ENCODE results near the gene CDK19. TPM values are rescaled to one million over a fixed set of nuclear protein-coding genes. Genes with fewer than 3 reads are reported as not detected.

The CDK19 gene
- total and polyA plus RNA-seq, 2 of the 13 experiments (the other 11 are each of a cell fraction or from before 2014, with no cell fraction given): 13.4 to 27.0 TPM

DNA sequence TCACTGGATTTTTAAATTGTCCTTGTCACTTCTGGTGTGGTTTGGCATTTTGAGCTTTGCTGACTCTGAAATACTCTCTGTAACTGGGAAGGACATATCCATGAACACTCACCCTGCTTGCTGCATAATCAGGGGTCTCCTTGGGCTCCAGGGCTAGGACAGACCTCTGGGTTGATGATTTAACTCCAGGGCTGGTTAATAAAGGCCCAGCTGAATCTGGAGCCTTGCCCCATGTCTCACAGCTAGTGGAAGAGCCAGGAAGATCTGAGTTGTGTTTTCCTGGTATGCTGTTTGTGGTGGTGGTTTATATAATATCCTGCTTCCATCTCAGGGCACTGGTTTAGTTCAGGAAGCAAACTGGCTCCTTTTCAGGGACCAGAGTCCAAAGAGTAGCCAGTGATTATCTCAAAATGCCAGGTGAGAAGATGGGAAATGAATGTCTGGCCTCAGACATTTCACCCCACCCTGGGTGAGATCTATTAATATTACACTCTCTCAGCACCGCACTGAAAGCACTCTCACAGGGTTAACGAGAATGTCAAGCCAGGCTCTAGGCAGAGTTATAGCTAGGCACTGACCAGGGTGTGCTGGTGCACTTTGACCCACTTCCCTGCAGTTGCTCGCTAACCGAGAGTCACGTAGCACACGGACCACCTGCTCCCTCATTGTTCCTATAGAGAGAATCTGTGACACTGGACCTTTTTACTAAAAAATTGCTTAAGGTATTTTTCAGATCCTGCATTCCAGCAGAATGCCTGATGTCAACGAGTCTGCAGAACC, 248.7 kb downstream of the CDK19 start (continued):
- TF ChIP-seq, protein P1, sequence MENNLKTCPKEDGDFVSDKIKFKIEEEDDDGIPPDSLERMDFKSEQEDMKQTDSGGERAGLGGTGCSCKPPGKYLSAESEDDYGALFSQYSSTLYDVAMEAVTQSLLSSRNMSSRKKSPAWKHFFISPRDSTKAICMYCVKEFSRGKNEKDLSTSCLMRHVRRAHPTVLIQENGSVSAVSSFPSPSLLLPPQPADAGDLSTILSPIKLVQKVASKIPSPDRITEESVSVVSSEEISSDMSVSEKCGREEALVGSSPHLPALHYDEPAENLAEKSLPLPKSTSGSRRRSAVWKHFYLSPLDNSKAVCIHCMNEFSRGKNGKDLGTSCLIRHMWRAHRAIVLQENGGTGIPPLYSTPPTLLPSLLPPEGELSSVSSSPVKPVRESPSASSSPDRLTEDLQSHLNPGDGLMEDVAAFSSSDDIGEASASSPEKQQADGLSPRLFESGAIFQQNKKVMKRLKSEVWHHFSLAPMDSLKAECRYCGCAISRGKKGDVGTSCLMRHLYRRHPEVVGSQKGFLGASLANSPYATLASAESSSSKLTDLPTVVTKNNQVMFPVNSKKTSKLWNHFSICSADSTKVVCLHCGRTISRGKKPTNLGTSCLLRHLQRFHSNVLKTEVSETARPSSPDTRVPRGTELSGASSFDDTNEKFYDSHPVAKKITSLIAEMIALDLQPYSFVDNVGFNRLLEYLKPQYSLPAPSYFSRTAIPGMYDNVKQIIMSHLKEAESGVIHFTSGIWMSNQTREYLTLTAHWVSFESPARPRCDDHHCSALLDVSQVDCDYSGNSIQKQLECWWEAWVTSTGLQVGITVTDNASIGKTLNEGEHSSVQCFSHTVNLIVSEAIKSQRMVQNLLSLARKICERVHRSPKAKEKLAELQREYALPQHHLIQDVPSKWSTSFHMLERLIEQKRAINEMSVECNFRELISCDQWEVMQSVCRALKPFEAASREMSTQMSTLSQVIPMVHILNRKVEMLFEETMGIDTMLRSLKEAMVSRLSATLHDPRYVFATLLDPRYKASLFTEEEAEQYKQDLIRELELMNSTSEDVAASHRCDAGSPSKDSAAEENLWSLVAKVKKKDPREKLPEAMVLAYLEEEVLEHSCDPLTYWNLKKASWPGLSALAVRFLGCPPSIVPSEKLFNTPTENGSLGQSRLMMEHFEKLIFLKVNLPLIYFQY (CRISPR knock-in tag; IDR thresholded peaks at IDR 0.05; ENCODE audit: borderline replicate concordance): no peak
- TF ChIP-seq GFI1 (CRISPR knock-in tag; IDR thresholded peaks at IDR 0.05; ENCODE audit: borderline replicate concordance): no peak
- no peak for TF ChIP-seq DR1 (CRISPR knock-in tag; IDR thresholded peaks at IDR 0.05)
- TF ChIP-seq, protein P2, sequence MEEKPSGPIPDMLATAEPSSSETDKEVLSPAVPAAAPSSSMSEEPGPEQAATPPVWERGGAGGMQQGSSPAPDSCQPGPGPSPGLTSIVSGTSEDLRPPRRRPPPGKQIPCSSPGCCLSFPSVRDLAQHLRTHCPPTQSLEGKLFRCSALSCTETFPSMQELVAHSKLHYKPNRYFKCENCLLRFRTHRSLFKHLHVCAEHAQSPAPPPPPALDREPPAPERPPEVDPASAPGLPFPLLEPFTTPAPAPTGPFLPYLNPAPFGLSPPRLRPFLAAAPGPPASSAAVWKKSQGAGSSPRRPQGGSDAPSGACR (CRISPR knock-in tag; IDR thresholded peaks at IDR 0.05): no peak
- peak; percentile 98 for TF ChIP-seq SALL1 (CRISPR knock-in tag; IDR thresholded peaks at IDR 0.05)
- peak; percentile 86; the same call in 1 of the 2 replicates for TF ChIP-seq NFIC (IDR thresholded peaks at IDR 0.05; ENCODE audit: low read length)
- TF ChIP-seq, protein P3, sequence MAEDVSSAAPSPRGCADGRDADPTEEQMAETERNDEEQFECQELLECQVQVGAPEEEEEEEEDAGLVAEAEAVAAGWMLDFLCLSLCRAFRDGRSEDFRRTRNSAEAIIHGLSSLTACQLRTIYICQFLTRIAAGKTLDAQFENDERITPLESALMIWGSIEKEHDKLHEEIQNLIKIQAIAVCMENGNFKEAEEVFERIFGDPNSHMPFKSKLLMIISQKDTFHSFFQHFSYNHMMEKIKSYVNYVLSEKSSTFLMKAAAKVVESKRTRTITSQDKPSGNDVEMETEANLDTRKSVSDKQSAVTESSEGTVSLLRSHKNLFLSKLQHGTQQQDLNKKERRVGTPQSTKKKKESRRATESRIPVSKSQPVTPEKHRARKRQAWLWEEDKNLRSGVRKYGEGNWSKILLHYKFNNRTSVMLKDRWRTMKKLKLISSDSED (CRISPR knock-in tag; IDR thresholded peaks at IDR 0.05): no peak
- TF ChIP-seq ZNF432 (CRISPR knock-in tag; IDR thresholded peaks at IDR 0.05; ENCODE audit: borderline replicate concordance): no peak
- TF ChIP-seq KLF9 (CRISPR knock-in tag; IDR thresholded peaks at IDR 0.05; ENCODE audit: low read depth): no peak
- no peak for TF ChIP-seq WIZ (CRISPR knock-in tag; IDR thresholded peaks at IDR 0.05)
- peak; percentile 22; the same call in 1 of the 2 replicates for TF ChIP-seq BORCS8-MEF2B (CRISPR knock-in tag; IDR thresholded peaks at IDR 0.05)
- TF ChIP-seq, protein P4, sequence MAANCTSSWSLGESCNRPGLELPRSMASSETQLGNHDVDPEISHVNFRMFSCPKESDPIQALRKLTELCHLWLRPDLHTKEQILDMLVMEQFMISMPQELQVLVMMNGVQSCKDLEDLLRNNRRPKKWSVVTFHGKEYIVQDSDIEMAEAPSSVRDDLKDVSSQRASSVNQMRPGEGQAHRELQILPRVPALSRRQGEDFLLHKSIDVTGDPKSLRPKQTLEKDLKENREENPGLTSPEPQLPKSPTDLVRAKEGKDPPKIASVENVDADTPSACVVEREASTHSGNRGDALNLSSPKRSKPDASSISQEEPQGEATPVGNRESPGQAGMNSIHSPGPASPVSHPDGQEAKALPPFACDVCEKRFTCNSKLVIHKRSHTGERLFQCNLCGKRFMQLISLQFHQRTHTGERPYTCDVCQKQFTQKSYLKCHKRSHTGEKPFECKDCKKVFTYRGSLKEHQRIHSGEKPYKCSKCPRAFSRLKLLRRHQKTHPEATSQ (CRISPR knock-in tag; IDR thresholded peaks at IDR 0.05; ENCODE audit: borderline replicate concordance): peak; percentile 67; the same call in 1 of the 2 replicates
- TF ChIP-seq MZF1 (CRISPR knock-in tag; IDR thresholded peaks at IDR 0.05; ENCODE audit: borderline replicate concordance): no peak
- TF ChIP-seq ZNF644 (CRISPR knock-in tag; IDR thresholded peaks at IDR 0.05; ENCODE audit: low read depth): peak; percentile 72
- TF ChIP-seq NR3C1 (CRISPR knock-in tag; IDR thresholded peaks at IDR 0.05): no peak
- no peak for TF ChIP-seq RERE (CRISPR knock-in tag; IDR thresholded peaks at IDR 0.05; ENCODE audit: low read depth)

Data from HepG2 (cell line).